ENCODE data around the gene FIP1L1.

The FIP1L1 gene

DNA sequence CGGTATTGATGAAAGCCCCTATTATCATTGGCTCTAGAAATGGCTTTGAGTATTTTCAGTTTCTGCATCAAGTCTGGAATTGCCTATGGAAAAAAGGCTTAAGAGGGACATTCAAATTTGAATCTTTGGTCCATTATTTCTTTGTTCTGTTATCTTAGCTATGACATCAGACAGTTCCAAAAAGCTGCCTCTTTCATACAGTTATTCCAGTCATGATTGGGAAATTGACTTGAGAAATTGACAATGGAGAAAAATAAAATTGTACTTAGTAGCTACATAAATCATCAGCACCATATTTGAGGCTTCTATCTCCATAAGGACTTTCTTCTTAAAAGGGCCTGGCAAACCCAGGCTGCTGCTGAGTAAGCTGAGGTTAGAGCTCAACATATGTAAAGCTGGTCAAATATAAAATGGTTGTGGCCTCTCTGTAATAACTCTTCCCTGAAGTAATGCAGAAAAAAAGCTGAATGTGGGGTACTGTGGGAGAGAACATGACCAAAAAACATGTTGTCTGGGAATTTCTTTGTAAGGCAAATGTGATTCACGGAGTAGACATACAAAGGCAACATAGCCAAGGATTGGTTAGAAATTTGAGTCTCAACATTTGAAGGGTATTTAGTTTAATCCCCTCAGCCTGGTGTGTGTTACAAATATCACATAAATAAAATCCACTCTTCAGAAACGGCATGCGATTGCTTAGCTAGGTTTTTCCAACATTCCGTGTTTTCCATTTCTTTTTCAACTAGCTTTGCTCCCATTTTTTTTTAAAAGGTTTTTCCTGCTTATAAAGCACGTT is 112.9 kb downstream of the FIP1L1 start:
- DNase-seq (ENCODE audit: low read depth) = peak; percentile 69
- TF ChIP-seq, protein P1, sequence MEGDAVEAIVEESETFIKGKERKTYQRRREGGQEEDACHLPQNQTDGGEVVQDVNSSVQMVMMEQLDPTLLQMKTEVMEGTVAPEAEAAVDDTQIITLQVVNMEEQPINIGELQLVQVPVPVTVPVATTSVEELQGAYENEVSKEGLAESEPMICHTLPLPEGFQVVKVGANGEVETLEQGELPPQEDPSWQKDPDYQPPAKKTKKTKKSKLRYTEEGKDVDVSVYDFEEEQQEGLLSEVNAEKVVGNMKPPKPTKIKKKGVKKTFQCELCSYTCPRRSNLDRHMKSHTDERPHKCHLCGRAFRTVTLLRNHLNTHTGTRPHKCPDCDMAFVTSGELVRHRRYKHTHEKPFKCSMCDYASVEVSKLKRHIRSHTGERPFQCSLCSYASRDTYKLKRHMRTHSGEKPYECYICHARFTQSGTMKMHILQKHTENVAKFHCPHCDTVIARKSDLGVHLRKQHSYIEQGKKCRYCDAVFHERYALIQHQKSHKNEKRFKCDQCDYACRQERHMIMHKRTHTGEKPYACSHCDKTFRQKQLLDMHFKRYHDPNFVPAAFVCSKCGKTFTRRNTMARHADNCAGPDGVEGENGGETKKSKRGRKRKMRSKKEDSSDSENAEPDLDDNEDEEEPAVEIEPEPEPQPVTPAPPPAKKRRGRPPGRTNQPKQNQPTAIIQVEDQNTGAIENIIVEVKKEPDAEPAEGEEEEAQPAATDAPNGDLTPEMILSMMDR (IDR thresholded peaks at IDR 0.05; ENCODE audit: low read length, missing control alignments) = no peak

DNA sequence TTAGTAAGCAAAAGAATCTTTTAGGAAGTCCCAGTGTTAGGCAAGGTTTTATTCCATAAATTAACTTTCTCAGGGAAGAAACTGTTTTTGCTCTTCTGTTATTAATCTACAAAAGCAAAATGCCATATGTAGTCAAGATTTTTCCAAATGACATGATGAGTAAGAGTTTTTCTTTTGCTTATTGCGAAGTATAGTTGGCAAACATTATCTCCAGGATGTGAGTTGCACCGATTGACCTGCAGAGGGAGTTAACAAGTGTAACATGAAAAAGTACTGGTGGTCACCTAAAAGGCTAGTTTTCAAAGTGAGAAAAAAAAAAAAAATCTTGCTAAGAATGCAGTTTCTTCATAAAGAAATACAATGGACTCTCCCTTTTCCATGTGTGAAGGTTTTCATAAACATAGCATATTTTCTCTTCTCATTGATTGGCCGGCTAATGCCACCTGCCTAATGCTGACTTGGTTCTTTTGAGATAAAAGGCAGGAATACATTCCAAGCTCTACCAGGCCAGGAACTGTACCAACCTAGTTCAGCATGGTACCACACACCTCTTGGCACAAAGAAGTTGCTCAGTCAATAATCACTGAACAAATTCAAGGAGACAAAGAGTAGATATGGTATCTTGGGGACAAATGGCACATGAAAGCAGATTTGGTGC is 113.7 kb downstream of the FIP1L1 start:
- no peak overlapping the region for H3K4me3 ChIP-seq (replicated peaks; ENCODE audit: low read depth, low read length)
- TF ChIP-seq, protein P1 (IDR thresholded peaks at IDR 0.05; ENCODE audit: low read length, missing control alignments) = peak; percentile 80
- peak; percentile 97 for DNase-seq (ENCODE audit: low read depth)

More for the DNA sequence above, 112.9 kb downstream of the FIP1L1 start:
- no peak overlapping the region for H3K4me3 ChIP-seq (replicated peaks; ENCODE audit: low read depth, low read length)

DNA sequence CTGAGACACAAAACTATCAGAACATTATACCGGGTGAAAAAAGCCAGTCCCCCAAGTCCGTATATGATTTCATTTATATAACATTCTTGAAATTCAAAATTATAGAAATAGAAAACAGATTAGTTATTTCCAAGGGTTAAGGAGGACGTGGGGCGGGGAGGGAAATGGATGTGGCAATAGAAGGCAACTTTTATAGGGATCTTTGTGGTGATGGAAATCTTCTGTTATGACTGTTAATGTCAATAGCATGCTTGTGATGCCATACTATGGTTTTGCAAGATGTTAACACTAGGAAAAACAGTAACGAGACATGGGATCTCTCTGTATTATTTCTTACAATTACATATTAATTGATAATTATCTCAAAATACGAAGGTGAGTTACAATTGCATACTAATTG is 117.4 kb downstream of the FIP1L1 start:
- H3K4me3 ChIP-seq (replicated peaks; ENCODE audit: low read depth, low read length) = no peak overlapping the region
- no peak for DNase-seq (ENCODE audit: low read depth)
- TF ChIP-seq, protein P1 (IDR thresholded peaks at IDR 0.05; ENCODE audit: low read length, missing control alignments) = no peak

DNA sequence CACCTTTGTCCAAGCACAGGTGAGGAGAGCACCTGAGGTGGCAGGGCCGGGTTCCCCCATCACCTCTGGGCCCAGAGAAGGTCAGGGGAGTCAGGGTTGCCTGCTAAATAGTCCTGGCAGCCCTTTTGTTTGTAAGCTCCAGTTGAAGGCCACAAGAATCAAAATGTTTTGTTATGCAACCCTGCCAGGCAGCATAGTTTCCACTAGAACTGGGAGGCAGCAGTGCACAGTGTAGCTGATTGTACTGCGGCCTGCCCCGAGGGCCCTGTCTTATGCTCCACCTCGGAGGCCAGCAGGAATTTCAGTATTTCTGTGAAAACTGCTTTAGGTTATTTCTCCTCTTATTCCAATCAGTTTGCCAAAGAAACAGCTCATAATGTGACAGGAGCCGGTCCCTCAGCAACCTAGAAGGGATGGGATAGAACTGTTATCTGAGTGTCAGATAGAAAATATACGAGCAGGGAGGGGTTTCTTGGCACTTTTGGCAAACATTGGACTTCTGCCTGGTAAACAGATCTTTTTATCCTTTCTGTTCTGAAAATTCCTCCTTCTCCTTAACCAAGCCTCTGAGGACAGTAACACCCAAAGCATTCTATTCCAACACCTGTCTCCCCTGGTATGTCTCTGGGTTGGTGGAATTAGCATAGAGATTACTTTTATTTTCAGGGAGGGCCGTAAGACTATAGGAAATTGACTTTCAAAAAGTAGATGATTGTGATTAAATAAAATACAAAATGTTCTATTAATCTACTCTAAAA is 120.2 kb downstream of the FIP1L1 start:
- DNase-seq (ENCODE audit: low read depth) = peak; percentile 78
- TF ChIP-seq, protein P1 (IDR thresholded peaks at IDR 0.05; ENCODE audit: low read length, missing control alignments) = peak; percentile 22
- H3K4me3 ChIP-seq (replicated peaks; ENCODE audit: low read depth, low read length) = no peak overlapping the region

DNA sequence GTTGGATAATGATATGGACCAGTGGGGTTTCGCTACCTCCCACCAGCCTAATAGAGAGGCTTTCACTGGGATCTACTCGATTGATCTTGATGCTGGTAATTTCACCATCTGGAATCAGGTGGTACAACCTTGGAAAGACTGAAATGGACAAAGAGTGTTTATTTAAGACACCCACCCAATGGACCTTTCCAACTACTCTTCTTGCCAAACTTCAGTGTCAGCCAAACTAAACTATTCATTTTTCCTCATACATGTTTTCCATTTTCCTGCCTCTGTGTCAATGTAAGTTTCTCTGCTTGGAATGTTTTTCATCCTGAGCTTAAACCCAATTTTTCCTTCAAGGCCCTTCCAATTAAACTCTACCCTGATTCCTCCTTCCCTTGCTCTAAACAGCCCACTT is 121.3 kb downstream of the FIP1L1 start:
- TF ChIP-seq, protein P1 (IDR thresholded peaks at IDR 0.05; ENCODE audit: low read length, missing control alignments) = no peak
- H3K4me3 ChIP-seq (replicated peaks; ENCODE audit: low read depth, low read length) = no peak overlapping the region
- no peak for DNase-seq (ENCODE audit: low read depth)

DNA sequence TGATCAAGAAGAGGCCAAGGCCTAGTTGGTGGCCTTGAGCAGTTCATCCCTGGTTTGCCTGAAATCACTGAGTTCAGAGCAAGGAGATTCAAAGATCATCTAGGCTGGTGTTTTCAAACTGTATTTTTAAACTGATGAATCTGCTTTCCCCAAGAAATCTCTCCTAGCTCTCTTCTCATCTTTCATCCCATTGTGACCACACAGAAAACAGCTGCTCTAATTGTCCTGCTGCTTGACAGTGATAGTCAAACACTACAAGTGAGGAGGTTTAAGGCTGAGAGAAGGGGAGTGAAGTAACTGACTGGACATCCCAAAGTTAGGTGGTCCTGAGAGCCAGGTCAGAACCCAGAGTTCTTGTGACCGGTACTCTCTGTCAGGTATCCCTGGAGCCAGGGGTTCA is 122.3 kb downstream of the FIP1L1 start:
- no peak overlapping the region for H3K4me3 ChIP-seq (replicated peaks; ENCODE audit: low read depth, low read length)
- TF ChIP-seq, protein P1 (IDR thresholded peaks at IDR 0.05; ENCODE audit: low read length, missing control alignments) = no peak
- no peak for DNase-seq (ENCODE audit: low read depth)
